K562 (cell line): ENCODE results near the gene CAPZA1. TPM values are rescaled to one million over a fixed set of nuclear protein-coding genes. Genes with fewer than 3 reads are reported as not detected.

Source experiments
- CLOCK ChIP-seq: fragments of 250-450 bp; sonication (Bioruptor Pico); IDR thresholded peaks from 2 replicates; pipeline ENCODE4 v1.4.0; 2020; ENCODE audit warnings: mild to moderate bottlenecking, moderate library complexity, borderline replicate concordance
- DNMT1 ChIP-seq: fragments of 450-650 bp; IDR thresholded peaks from 2 replicates; pipeline ENCODE4 v1.6.1; 2016; ENCODE audit warnings: antibody characterized with exemption, mild to moderate bottlenecking
- ETV5 ChIP-seq: sonication (generic); formaldehyde crosslinking; IDR thresholded peaks from 2 replicates; pipeline ENCODE4 v1.4.0; 2020; ENCODE audit warnings: low read depth, mild to moderate bottlenecking, missing genetic modification reagents
- FOXJ2 ChIP-seq: fragments of 200-800 bp; sonication (Bioruptor generic); IDR thresholded peaks from 2 replicates; pipeline ENCODE4 v1.6.1; 2016; ENCODE audit warnings: missing genetic modification characterization, missing compliant biosample characterization
- HDAC3 ChIP-seq: fragments of 450-650 bp; IDR thresholded peaks from 2 replicates; pipeline ENCODE4 v1.6.1; 2018; ENCODE audit warnings: borderline replicate concordance, mild to moderate bottlenecking, moderate library complexity; ENCODE audit not compliant: partially characterized antibody
- HMBOX1 ChIP-seq: sonication (generic); IDR thresholded peaks from 2 replicates; pipeline ENCODE4 v1.6.1; 2016
- PML ChIP-seq: IDR thresholded peaks from 2 replicates; pipeline ENCODE4 v1.6.1; 2012; ENCODE audit warnings: low read length, inconsistent platforms
- SIRT6 ChIP-seq: IDR thresholded peaks from one replicate; pipeline ENCODE4 v1.6.1; 2012; ENCODE audit warnings: low read depth, mild to moderate bottlenecking, control low read depth, inconsistent platforms, low read length, moderate library complexity
- SP1 ChIP-seq: sonication (generic); formaldehyde crosslinking; IDR thresholded peaks from 2 replicates; pipeline ENCODE4 v1.8.1; 2022; ENCODE audit warnings: mild to moderate bottlenecking, missing genetic modification reagents
- SRSF7 ChIP-seq: fragments of 200-400 bp; formaldehyde crosslinking; optimal IDR thresholded peaks from 2 replicates; pipeline ENCODE3; 2017; ENCODE audit warnings: mild to moderate bottlenecking, low read depth, low read length
- SUPT5H ChIP-seq: fragments of 450-650 bp; IDR thresholded peaks from 2 replicates; pipeline ENCODE4 v1.6.1; 2016
- TAF7 ChIP-seq: fragments of 450-650 bp; IDR thresholded peaks from 2 replicates; pipeline ENCODE4 v1.6.1; 2016; ENCODE audit warnings: missing genetic modification characterization, missing compliant biosample characterization
- TAF9B ChIP-seq: fragments of 450-650 bp; IDR thresholded peaks from 2 replicates; pipeline ENCODE4 v1.6.1; 2018; ENCODE audit warnings: mild to moderate bottlenecking; ENCODE audit not compliant: partially characterized antibody
- TCFL5 ChIP-seq: fragments of 250-450 bp; sonication (Bioruptor Pico); conservative IDR thresholded peaks from 2 replicates; pipeline ENCODE4 v1.6.1; 2021; ENCODE audit warnings: mild to moderate bottlenecking, moderate library complexity, matching md5 sums
- TEAD1 ChIP-seq, 2 experiments: fragments of 450-650 bp in 1 of 2; sonication (generic) in 1 of 2; formaldehyde crosslinking; IDR thresholded peaks; 2 replicates each; pipeline versions ENCODE4 v1.4.0 to v1.8.0; 2020 to 2022; ENCODE audit warnings: mild to moderate bottlenecking in 2 of 2, missing genetic modification reagents in 1 of 2
- TEAD2 ChIP-seq: fragments of 450-650 bp; IDR thresholded peaks from 2 replicates; pipeline ENCODE4 v1.6.1; 2016; ENCODE audit warnings: missing genetic modification characterization, control low read depth, missing compliant biosample characterization
- ZFP30 ChIP-seq: fragments of 250-450 bp; sonication (Bioruptor Pico); IDR thresholded peaks from 2 replicates; pipeline ENCODE4 v1.8.0; 2022; ENCODE audit warnings: moderate library complexity, mild to moderate bottlenecking, inconsistent platforms, borderline replicate concordance
- ZNF121 ChIP-seq: sonication (generic); formaldehyde crosslinking; conservative IDR thresholded peaks from 2 replicates; pipeline ENCODE4 v1.8.0; 2022; ENCODE audit warnings: missing genetic modification reagents
- ZNF518B ChIP-seq: fragments of 250-450 bp; sonication (Bioruptor Pico); IDR thresholded peaks from 2 replicates; pipeline ENCODE4 v1.5.0; 2021; ENCODE audit warnings: mild to moderate bottlenecking, moderate library complexity
- ZNF75A ChIP-seq: fragments of 450-650 bp; formaldehyde crosslinking; IDR thresholded peaks from 2 replicates; pipeline ENCODE4 v1.4.0; 2020; ENCODE audit warnings: mild to moderate bottlenecking
- ZNF79 ChIP-seq: fragments of 250-450 bp; sonication (Bioruptor Pico); IDR thresholded peaks from 2 replicates; pipeline ENCODE4 v1.4.0; 2020; ENCODE audit warnings: low read depth, mild to moderate bottlenecking, moderate library complexity
- polyA plus RNA-seq, 8 experiments: library from polyadenylated mRNA; depleted of rRNA in 4 of 8; stranded (reverse) in 5 of 8; unstranded in 3 of 8; fragments of >200 nt; fragmentation: Nextera tagmentation in 2 of 8; fragmentation: Illumina TruSeq in 1 of 8; extraction: Ambion mirVana in 2 of 8; extraction: Trizol in 1 of 8; gene quantifications; 2 replicates each; pipeline versions ENCODE4 v1.2.1 to v1.2.3, GENCODE V29; 2011 to 2014; ENCODE audit warnings: inconsistent platforms in 1 of 8, missing spikeins in 1 of 8
- total RNA-seq, 7 experiments: library from RNA; depleted of rRNA in 6 of 7; stranded (reverse); fragments of >200 nt in 6 of 7; fragmentation: Illumina TruSeq in 2 of 7; extraction: Trizol in 2 of 7; gene quantifications; 2 replicates each; pipeline versions ENCODE4 v1.2.1 to v1.2.3, GENCODE V29; 2011 to 2021; ENCODE audit warnings: low replicate concordance in 1 of 7

The CAPZA1 gene
- total and polyA plus RNA-seq, 9 of the 15 experiments (the other 6 are each of a cell fraction or from before 2014, with no cell fraction given): 237 to 1,020 (median 306) TPM

GRCh38 chr1:112673592-112674439, 54.2 kb downstream of the CAPZA1 start (continued):
- TF ChIP-seq CLOCK (CRISPR knock-in tag): no peak
- TF ChIP-seq SIRT6: no peak
- no peak for TF ChIP-seq ZNF75A
- no peak for TF ChIP-seq SRSF7
- TF ChIP-seq TAF9B: peak; percentile 15
- TF ChIP-seq SP1 (CRISPR knock-in tag): 0 out of 2 replicates have a peak, but pooled peaks have one; percentile 6
- TF ChIP-seq HDAC3: peak; percentile 39
- no peak for TF ChIP-seq ZFP30 (CRISPR knock-in tag)
- no peak for TF ChIP-seq ETV5 (CRISPR knock-in tag)
- TF ChIP-seq TAF7 (tag): no peak; the same call in 1 of the 2 replicates
- no peak for TF ChIP-seq ZNF121
- TF ChIP-seq DNMT1: peak; percentile 40; the same call in 1 of the 2 replicates
- peak; percentile 55; the same call in 1 of the 2 replicates for TF ChIP-seq PML
- TF ChIP-seq TEAD1 (CRISPR knock-in tag; IDR thresholded peaks at IDR 0.05): no peak
- TF ChIP-seq TEAD2 (tag): 0 out of 2 replicates have a peak, but pooled peaks have one; percentile 39
- TF ChIP-seq ZNF518B: peak; percentile 35; the same call in 1 of the 2 replicates
- TF ChIP-seq TCFL5: no peak
- no peak for TF ChIP-seq HMBOX1
- no peak for TF ChIP-seq ZNF79
- TF ChIP-seq FOXJ2: no peak
- no peak for TF ChIP-seq SUPT5H
